Measurements from ENCODE around the gene PIP5K1B. TPM values are rescaled to one million over a fixed set of nuclear protein-coding genes. Genes with fewer than 3 reads are reported as not detected.

PIP5K1B gene
- total and polyA plus RNA-seq, 2 donors (not counting 3 experiments of a cell fraction or from before 2014, with no cell fraction given): 0.27 TPM; not detected in 1

DNA sequence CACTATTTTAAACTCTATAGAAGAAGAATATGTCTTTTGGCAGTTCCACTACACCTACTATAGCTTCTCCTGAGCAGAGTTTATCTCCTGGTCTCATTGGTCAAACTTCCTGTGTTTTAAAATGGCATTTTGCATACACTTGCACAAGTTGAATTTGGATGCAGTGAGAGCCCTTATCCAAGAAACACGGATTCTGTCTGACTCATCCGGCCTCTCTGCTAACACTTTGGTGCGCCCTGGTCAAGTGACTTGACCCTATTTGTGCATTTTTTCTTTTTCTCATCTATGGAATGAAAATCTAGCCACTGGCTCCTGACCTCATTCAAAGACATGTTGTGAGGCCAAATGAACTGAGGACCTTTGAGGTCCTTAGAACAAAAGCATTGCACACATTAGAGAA lies 20.0 kb downstream of the PIP5K1B start:
- intact Hi-C loops (cut with micrococcal nuclease): no loop called here
- H4K20me1 ChIP-seq (replicated peaks; ENCODE audit: control insufficient read depth, extremely low read depth, insufficient read depth, low read length): no peaks in the 10 kb centered on the region
- H3K9me1 ChIP-seq (replicated peaks; ENCODE audit: control insufficient read depth, extremely low read depth, insufficient read depth, low read length): no peaks in the 10 kb centered on the region
- H3K4me1 ChIP-seq (ENCODE audit: control insufficient read depth, extremely low read depth, insufficient read depth, low read length): no peaks in the 10 kb centered on the region
- no peak overlapping the region for H2AFZ ChIP-seq (ENCODE audit: low read depth, low read length)
- no peak overlapping the region for H3K27ac ChIP-seq (ENCODE audit: insufficient read depth, low read depth, low read length)
- no peak overlapping the region for H3K4me2 ChIP-seq (ENCODE audit: insufficient read depth, low read length)
- H3K27me3 ChIP-seq (ENCODE audit: control insufficient read depth in 2 of 2, insufficient read depth in 2 of 2, low read length in 2 of 2): peaks cover 2 to 5% of the 10 kb centered on the region in 2 experiments
- no peak for DNase-seq (ENCODE audit: low read depth, low spot score)
- FAIRE-seq: no peak
- no peaks in the 10 kb centered on the region for H3K79me2 ChIP-seq (ENCODE audit: control insufficient read depth, insufficient read depth, low read length)
- ChIA-PET POLR2A (no interaction called here), CTCF (no interaction called here)
- H3K9me3 ChIP-seq (replicated peaks; ENCODE audit: control insufficient read depth, insufficient read depth, low read length): no peaks in the 10 kb centered on the region
- H3K36me3 ChIP-seq (ENCODE audit: control insufficient read depth in 2 of 2, extremely low read depth in 1 of 2, insufficient read depth in 2 of 2, low read length in 2 of 2): no peaks in the 10 kb centered on the region
- dilution Hi-C loops (cut with MboI; ENCODE audit: extremely low pct_ligation_motif_present, low sequenced_read_pairs): no loop called here
- no peak overlapping the region for H3K4me3 ChIP-seq (replicated peaks in 1 of 3; ENCODE audit: insufficient read depth in 1 of 3, low read depth in 1 of 3, low read length in 3 of 3)
- no TSS peak for BruUV-seq (replicated peaks)
- no peak overlapping the region for H3K9ac ChIP-seq (replicated peaks; ENCODE audit: extremely low read depth, insufficient read depth, low read length)
- TF ChIP-seq MYC (IDR thresholded peaks at IDR 0.05; ENCODE audit: low read depth, low read length) (no peak), FOS (IDR thresholded peaks at IDR 0.05; ENCODE audit: borderline replicate concordance, insufficient read depth, low read length) (no peak), JUN (IDR thresholded peaks at IDR 0.05; ENCODE audit: borderline replicate concordance, insufficient read depth, insufficient read length, low read depth) (no peak), EZH2 (IDR thresholded peaks at IDR 0.05; ENCODE audit: borderline replicate concordance, low read depth, low read length, severe bottlenecking) (no peak), GATA2 (IDR thresholded peaks at IDR 0.05; ENCODE audit: insufficient read depth, insufficient read length, low read depth, low read length) (no peak)
- TF ChIP-seq, protein P1, sequence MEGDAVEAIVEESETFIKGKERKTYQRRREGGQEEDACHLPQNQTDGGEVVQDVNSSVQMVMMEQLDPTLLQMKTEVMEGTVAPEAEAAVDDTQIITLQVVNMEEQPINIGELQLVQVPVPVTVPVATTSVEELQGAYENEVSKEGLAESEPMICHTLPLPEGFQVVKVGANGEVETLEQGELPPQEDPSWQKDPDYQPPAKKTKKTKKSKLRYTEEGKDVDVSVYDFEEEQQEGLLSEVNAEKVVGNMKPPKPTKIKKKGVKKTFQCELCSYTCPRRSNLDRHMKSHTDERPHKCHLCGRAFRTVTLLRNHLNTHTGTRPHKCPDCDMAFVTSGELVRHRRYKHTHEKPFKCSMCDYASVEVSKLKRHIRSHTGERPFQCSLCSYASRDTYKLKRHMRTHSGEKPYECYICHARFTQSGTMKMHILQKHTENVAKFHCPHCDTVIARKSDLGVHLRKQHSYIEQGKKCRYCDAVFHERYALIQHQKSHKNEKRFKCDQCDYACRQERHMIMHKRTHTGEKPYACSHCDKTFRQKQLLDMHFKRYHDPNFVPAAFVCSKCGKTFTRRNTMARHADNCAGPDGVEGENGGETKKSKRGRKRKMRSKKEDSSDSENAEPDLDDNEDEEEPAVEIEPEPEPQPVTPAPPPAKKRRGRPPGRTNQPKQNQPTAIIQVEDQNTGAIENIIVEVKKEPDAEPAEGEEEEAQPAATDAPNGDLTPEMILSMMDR (IDR thresholded peaks at IDR 0.05; ENCODE audit: extremely low read depth in 1 of 2, insufficient read depth in 1 of 2, low read depth in 1 of 2, low read length in 2 of 2): no peak
- TF ChIP-seq, protein P2, sequence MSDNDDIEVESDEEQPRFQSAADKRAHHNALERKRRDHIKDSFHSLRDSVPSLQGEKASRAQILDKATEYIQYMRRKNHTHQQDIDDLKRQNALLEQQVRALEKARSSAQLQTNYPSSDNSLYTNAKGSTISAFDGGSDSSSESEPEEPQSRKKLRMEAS (IDR thresholded peaks at IDR 0.05; ENCODE audit: insufficient read depth, insufficient read length): no peak
